ENCODE data around the gene MTIF3.

The MTIF3 gene

GRCh38 chr13:27396252-27396846 lies 54.0 kb downstream of the MTIF3 start:
- POLR2A ChIA-PET (ENCODE audit: low non-redundant PET): no interaction called here
- TF ChIP-seq, protein P1, sequence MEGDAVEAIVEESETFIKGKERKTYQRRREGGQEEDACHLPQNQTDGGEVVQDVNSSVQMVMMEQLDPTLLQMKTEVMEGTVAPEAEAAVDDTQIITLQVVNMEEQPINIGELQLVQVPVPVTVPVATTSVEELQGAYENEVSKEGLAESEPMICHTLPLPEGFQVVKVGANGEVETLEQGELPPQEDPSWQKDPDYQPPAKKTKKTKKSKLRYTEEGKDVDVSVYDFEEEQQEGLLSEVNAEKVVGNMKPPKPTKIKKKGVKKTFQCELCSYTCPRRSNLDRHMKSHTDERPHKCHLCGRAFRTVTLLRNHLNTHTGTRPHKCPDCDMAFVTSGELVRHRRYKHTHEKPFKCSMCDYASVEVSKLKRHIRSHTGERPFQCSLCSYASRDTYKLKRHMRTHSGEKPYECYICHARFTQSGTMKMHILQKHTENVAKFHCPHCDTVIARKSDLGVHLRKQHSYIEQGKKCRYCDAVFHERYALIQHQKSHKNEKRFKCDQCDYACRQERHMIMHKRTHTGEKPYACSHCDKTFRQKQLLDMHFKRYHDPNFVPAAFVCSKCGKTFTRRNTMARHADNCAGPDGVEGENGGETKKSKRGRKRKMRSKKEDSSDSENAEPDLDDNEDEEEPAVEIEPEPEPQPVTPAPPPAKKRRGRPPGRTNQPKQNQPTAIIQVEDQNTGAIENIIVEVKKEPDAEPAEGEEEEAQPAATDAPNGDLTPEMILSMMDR (conservative IDR thresholded peaks at IDR 0.05; ENCODE audit: low read depth): no peak
- no peak overlapping the region for H3K27ac ChIP-seq
- no peak for DNase-seq (ENCODE audit: low spot score)
- CTCF ChIA-PET: interaction anchor here (0.8 kb wide), 1 partner anchor 70 kb away, joined by 4 read pairs; no protein-coding TSS in a partner anchor

- TF ChIP-seq, protein P1 (conservative IDR thresholded peaks at IDR 0.05; ENCODE audit: low read depth): no peak
- no peak for DNase-seq (ENCODE audit: low spot score)
- POLR2A ChIA-PET (ENCODE audit: low non-redundant PET): no interaction called here
- H3K27ac ChIP-seq: no peak overlapping the region
- CTCF ChIA-PET: interaction anchor here (0.5 to 0.6 kb wide), 2 partner anchors 249 to 401 kb away, joined by 3 read pairs; no protein-coding TSS in a partner anchor
These were observed 55.3 kb downstream of the MTIF3 start for GRCh38 chr13:27395007-27395510.

- CTCF ChIA-PET: no interaction called here
- no peak for DNase-seq (ENCODE audit: low spot score)
- POLR2A ChIA-PET (ENCODE audit: low non-redundant PET): no interaction called here
- TF ChIP-seq, protein P1 (conservative IDR thresholded peaks at IDR 0.05; ENCODE audit: low read depth): no peak
- H3K27ac ChIP-seq: no peak overlapping the region
These were observed 57.3 kb downstream of the MTIF3 start for GRCh38 chr13:27393101-27393500.

DNA sequence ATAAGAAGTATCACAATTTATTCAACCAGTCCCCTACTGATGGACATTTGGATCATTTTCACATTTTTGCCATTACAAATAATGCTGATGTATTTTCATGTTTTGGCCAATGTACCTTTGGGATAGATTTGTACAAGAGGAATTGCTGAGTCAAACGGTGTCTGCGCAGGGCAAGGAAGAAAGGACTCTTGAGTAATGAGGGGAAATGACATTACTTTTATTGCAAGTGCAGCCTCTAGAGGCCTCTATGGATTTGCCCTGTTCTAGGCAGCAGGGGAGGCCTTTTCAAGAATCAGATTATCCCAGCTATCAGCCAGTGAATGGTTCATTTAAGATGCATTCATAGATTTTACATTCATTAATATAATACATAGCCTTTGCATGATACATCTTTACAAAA lies 58.9 kb downstream of the MTIF3 start:
- H3K27ac ChIP-seq: no peak overlapping the region
- CTCF ChIA-PET: no interaction called here
- TF ChIP-seq, protein P1 (conservative IDR thresholded peaks at IDR 0.05; ENCODE audit: low read depth): no peak
- POLR2A ChIA-PET (ENCODE audit: low non-redundant PET): no interaction called here
- DNase-seq (ENCODE audit: low spot score): no peak

DNA sequence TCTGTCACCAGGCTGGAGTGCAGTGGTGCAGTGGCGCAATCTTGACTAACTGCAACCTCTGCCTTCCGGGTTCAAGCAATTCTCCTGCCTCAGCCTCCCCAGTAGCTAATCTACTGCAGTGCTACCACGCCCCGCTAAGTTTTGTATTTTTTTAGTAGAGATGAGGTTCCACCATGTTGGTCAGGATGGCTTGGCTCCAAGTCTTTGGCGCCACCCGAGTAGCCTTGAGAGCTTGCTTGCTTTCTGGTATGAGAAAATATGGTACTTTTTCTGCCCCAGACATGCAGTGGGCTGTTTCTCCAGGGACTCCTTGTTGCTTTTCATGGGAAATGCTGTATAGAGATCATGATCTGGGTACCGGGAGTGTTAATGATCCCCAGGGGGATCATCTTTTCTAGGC lies 60.5 kb downstream of the MTIF3 start:
- TF ChIP-seq, protein P1 (conservative IDR thresholded peaks at IDR 0.05; ENCODE audit: low read depth): no peak
- H3K27ac ChIP-seq: no peak overlapping the region
- POLR2A ChIA-PET (ENCODE audit: low non-redundant PET): no interaction called here
- DNase-seq (ENCODE audit: low spot score): no peak
- CTCF ChIA-PET: no interaction called here

- H3K27ac ChIP-seq: no peak overlapping the region
- TF ChIP-seq, protein P1 (conservative IDR thresholded peaks at IDR 0.05; ENCODE audit: low read depth): no peak
- POLR2A ChIA-PET (ENCODE audit: low non-redundant PET): no interaction called here
- CTCF ChIA-PET: interaction anchor here (0.5 kb wide), 1 partner anchor 765 kb away, joined by 4 read pairs; no protein-coding TSS in a partner anchor
- DNase-seq (ENCODE audit: low spot score): no peak
These were observed 62.1 kb downstream of the MTIF3 start for GRCh38 chr13:27388241-27388640.
